GM04503 (cell line): ENCODE results near the gene SLC22A12.

ENCODE experiments used
- DNase-seq: peaks from one replicate; pipeline ENCODE4 v3.0.0-alpha.2; 2012; ENCODE audit warnings: low read depth

Gene SLC22A12

DNA sequence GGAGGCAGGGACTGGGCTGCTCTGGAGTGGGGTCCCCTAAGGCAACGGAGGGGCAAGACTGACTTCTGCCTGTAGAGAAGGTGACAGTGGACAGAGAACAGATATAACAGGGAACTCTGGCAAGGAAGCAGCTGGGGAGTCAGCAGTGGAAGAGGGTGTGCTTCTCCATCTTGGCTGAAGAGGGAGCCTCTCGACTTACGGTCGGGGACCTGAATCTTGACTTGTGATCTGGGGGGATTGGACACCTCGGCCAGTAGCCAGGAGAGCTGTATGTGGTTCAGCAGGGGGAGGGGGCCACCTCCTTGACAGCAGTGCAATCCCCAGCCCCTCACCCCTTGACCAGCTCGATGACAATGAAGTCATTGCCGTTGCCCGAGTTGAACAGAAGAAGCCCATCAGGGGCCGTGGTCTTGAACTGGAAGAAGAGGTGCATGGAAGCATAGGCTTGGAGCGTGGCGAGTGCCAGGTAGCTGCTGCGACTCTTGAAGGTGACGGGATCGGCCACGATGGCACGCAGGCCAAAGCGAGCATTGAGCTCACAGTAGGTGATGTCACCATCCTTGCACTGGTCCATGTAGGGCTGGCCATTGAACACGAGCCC is 60.0 kb downstream of the SLC22A12 start:
- DNase-seq = no peak
